GM21576 (cell line): ENCODE measurements around the gene CAMK4.
"Not testable (repeated sequence)": the region's sequence is repeated elsewhere in the genome, so short reads cannot be mapped to it uniquely, and the experiment has no call there.

Source experiments
- ATAC-seq: cut with Tn5 transposase; IDR thresholded peaks from one replicate; pipeline ENCODE4 v1.9.1; 2021; ENCODE audit warnings: mild to moderate bottlenecking, moderate library complexity; ENCODE audit not compliant: unreplicated experiment

The CAMK4 gene

GRCh38 chr5:111410067-111410466 lies 185.9 kb downstream of the CAMK4 start:
- ATAC-seq, result not testable (repeated sequence)

DNA sequence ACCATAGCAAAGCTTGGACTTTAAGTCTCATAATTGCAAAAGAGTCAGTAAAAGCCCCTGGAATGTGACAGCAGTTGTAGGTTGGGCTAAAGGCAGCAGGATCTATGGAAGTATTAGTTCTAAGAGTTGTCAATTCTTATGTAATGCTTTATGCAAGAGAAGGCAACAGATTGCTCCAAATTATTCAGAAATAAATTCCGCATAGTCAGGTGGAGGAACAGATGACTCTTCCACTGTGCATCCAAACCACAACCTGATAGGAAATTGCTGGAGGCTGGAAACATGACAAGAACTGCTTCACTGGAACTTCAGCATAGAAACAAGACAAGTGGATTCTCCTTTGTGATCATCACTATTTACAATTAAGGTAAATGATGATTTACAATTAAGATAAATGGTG lies 187.1 kb downstream of the CAMK4 start:
- ATAC-seq, result no peak

GRCh38 chr5:111412593-111412992 lies 188.4 kb downstream of the CAMK4 start:
- no peak for ATAC-seq

- ATAC-seq, result no peak
Measured at GRCh38 chr5:111415053-111415452, 190.9 kb downstream of the CAMK4 start.

- ATAC-seq, result peak; percentile 87
Measured at GRCh38 chr5:111422245-111422644, 198.1 kb downstream of the CAMK4 start.

DNA sequence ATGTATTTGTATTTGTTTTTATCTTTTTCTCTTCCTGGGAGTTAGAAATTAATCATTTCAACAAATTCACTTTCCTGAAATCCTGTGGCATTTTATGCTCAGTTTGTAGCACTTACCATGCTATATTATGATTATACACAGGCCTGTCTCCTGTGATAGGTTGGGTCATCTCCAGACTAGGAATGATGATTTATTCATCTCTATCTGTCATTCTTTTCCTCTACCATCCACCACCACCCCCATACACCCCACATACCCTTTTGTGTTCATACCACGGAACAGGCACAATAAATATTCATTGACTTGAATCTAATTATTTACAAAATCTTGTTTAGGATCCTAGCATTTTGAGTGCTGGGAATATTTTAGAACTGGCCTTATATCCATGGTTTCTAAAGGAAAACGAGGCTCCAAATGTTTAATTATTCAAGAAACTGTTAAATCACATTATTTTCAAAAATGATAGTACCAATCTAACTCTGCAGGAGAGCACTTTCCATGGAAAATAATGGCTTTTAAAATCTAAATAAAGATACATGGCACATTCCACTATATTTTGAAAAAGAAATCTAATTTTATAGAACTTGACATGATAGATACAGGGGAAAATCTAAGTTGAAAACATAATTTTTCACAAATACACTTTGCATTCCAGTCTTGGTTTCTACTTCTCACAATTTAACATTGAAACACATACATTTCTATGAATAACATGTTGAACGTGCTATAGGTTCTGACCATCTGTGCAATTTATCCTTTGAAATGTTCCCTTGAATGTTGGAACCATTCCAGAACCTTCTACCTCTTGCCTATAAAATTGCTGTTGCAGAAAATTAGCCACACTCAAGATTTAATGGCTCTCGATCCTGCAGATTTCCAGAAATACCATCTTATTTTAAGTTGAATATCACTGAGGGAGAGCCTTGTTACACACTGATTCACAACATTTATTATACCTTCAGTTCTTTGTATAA lies 198.8 kb downstream of the CAMK4 start:
- no peak for ATAC-seq

- ATAC-seq, result no peak
Measured at GRCh38 chr5:111425205-111425604, 201.0 kb downstream of the CAMK4 start.

DNA sequence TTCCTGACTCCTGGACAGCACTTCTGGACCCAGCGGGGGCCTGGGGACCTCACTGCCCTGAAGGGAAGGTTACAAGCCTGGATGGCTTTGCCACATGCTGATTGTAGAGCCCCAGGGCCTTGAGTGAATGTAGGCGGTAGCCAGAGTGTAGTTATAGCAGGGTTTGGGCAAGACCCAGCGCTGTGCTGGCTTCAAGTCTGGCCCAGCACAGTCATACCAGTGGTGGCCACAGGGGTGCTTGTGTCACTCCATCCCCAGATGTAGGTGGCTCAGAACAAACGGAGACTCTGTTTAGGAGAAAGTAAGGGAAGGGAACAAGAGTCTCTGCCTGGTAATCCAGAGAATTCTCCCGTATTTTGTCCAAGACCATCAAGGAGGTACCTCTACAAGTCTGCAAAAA lies 203.6 kb downstream of the CAMK4 start:
- ATAC-seq, result no peak

DNA sequence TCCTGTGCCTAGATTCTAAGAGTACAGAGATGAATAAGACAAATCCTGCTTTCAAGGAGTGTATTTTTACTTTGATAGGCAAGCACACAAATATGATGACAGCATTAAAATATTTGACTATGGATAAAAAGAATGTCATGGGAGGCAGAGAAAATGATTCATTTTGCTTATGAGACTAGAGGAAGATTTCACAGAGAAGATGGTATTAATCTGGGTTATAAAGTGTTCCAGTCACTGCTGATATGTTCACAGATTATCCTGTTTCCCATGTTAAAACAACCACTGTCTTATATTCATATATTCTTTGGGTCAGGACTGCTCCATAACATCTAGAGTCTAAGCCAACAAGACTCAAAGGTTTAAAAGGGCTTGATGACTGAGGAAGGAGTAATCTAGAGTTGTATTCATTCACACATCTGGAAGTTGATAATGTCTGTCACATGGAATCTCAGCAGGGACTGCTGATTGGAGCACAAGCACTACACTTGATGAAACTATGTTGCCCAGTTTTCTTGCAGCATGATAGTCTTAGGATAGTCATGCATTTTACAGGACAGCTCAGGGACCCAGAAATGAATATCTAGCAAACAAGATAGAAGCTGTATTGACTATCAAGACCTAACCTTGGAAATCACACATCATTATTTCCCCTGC lies 208.8 kb downstream of the CAMK4 start:
- ATAC-seq, result no peak

- no peak for ATAC-seq
Measured at GRCh38 chr5:111434800-111435199, 210.6 kb downstream of the CAMK4 start.

DNA sequence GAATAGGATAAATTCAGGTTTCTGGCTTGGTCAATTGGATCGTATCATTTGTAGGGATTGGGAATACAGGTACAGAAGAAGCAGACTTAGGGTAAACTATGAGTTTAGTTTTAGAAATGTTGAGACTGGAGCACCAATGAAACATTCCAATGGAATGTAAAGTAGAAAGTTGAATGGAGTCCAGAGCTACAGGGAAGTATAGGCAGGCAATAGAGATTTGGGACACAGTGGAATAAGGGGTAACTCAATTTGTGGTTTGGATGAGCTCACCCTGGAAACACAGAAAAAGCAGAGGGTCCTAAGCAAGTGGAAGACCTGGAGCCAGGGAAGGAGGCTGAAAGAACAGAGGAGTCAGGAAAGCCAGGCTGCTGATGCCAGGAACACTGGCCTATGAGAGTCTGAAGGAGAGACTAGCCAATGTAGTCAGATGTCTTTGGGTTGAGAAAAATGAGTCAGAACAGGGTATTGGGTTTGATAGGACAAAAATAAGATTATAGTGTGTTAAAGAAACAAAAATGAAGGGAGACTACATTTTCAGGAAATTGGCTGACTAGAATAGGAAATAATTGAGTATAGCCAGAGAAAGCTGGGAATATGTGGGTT lies 215.4 kb downstream of the CAMK4 start:
- no peak for ATAC-seq

DNA sequence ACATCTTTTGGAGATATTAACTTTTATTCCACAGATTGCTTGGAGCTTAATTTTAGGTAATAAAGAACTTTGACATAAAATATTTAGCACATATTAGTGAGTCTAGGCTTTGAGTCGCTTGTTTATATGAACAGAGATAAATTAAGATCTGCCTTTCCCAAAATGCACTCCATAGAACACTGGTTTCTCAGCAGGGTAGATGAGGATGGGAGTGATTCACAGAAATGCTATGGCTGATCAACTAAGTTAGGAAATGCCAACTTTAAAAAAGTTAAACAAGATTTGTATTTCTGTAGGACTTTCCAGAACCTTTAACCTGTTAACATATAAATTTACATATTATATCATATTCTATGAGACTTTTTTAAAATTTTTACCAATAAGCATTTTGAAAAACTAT lies 222.9 kb downstream of the CAMK4 start:
- no peak for ATAC-seq

- ATAC-seq, result no peak
Measured at GRCh38 chr5:111447822-111448221, 223.6 kb downstream of the CAMK4 start.

DNA sequence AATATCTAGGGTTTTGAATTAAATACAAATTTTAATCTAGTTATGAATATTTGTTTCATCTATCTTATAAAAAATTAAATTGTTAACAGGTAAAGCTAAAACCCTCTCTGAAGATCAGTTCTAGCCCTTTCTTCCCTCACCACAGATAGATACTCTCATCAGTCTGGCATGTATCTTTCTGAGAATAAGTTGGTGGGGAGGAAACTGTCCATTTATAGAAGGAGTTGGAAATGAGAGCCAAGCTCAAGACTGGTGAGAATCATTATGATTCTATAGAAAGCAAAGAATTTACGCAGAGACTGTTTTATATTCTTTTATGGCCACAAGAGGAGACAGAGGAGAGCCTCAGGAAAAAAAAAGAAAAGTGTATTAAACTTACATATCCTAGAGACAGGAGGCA lies 229.1 kb downstream of the CAMK4 start:
- ATAC-seq, result no peak

DNA sequence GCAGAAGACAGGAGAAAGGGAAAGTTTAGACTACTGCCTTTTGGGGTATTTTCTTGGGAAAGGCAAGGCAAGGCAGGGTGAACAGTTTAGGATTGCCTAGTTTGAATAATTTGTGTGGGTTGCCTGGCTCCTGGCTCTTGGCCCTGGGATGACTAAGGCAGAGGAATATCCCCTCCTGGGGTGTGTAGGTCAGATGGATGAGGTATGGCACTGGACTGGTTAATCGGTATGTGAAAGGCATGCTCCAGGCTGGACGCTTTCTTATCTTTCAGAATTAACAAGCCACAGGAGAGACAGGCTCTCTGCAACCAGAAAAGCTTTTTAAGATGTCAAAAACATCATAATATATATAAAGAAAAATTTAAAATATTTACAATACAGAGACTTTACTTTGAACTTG lies 229.6 kb downstream of the CAMK4 start:
- no peak for ATAC-seq

- no peak for ATAC-seq
Measured at GRCh38 chr5:111454198-111454622, 230.0 kb downstream of the CAMK4 start.

GRCh38 chr5:111454776-111455175 lies 230.6 kb downstream of the CAMK4 start:
- no peak for ATAC-seq

DNA sequence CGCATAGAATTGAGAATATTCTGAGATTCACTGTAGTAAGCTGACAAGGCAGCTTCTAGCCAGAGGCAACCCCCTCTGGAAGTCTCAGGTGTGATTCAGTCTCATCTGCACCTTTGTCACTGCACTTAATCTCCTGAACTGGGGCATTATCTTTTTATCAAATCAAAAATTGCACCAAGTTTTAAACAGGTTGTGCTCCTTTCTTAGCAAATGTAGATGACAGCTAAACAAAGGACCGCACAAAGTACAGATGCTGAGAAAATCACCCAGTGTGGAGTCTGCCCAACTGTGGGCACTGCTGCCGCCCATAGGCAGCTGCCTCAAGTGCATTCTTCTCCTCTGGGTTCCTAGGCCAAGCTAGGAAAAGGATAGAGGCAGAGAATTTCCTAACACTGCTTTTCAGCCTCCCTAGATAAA lies 237.1 kb downstream of the CAMK4 start:
- no peak for ATAC-seq

- no peak for ATAC-seq
Measured at GRCh38 chr5:111461934-111462333, 237.8 kb downstream of the CAMK4 start.

- ATAC-seq, result no peak
Measured at GRCh38 chr5:111463311-111463710, 239.1 kb downstream of the CAMK4 start.

- no peak for ATAC-seq
Measured at GRCh38 chr5:111469293-111469896, 245.2 kb downstream of the CAMK4 start.
